Measurements from ENCODE around the gene FOXO6.

Gene FOXO6

DNA sequence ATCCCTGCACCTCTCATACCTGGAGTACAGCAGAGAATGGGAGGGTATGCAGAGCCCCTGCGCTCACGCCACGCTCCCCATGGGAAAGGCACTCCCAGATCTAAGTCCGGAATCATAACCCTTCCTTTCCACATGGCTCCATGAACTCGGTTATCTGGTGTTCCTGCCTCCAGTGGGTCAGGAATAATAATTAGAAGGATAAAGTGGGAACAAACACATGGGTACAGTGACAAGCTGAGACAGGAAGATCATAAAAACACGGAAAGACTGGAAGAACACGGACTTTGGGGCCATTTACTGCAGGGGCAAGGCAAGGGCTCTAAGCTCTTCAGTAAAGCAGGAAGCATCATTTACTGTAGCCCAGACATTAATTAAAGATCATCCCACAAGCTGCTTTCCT, 48.6 kb downstream of the FOXO6 start:
- no peak for DNase-seq (ENCODE audit: low spot score)

DNA sequence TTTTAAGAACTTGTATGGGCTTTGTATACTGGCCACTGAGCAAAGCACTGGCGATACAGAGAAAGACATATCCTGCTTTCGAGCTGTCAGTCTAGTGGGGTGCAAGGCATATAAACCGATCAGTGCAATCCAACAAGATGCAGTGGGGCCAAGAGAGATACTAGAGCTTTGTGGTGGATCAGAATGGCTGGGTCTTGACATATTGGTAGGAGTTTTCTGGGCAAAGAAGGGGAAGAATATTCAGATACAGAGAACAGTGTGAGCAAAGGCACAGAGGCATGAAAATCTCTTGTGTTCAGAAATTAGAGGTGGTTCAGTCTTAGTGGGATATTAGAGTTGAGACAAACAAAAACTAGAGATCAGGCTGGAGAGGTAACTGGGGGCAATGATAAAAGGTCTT, 49.2 kb downstream of the FOXO6 start:
- no peak for DNase-seq (ENCODE audit: low spot score)

- no peak for DNase-seq (ENCODE audit: low spot score)
Measured at GRCh38 chr1:41411229-41411628, 50.0 kb downstream of the FOXO6 start.

DNA sequence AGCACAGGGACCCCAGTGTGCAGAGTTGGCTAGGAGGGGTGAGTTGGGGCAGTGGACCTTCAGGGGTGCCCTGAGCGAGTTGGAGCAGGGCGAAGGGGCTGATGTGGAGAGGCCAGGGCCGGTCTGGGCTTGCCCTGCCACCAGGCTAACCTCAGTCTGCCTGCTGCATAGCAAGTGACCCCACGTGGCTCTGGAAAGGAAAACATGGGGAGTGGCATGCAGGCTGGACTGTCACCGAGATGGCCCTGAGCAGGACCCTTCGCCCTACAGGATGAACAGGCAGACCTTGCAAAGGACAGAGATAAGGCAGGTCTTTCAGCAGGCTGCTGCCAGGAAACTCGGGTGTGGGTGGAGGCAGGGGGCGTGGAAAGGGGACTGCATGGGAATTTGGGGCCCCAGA, 51.5 kb downstream of the FOXO6 start:
- DNase-seq (ENCODE audit: low spot score): no peak

GRCh38 chr1:41413748-41414281, 52.6 kb downstream of the FOXO6 start:
- DNase-seq (ENCODE audit: low spot score): no peak

DNA sequence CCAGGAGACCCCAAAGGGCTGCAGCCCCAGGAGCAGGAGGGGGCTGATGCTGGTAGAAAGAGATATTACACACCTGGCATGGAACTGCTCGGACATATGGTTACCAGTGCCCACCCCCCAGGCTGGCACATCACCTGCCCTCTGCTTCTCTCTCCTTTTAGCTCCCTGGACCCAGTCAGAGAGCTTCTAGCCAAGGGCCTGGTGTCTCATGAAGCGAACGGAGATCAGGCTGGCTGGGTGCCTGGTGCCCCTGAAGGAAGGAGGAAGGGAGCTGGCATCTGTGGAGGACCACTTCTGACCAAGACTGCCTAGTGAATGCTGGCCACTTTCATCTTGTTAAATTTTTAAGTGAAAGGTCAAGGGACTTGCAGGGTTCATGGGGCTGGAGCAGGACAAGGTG, 53.1 kb downstream of the FOXO6 start:
- DNase-seq (ENCODE audit: low spot score): no peak

DNA sequence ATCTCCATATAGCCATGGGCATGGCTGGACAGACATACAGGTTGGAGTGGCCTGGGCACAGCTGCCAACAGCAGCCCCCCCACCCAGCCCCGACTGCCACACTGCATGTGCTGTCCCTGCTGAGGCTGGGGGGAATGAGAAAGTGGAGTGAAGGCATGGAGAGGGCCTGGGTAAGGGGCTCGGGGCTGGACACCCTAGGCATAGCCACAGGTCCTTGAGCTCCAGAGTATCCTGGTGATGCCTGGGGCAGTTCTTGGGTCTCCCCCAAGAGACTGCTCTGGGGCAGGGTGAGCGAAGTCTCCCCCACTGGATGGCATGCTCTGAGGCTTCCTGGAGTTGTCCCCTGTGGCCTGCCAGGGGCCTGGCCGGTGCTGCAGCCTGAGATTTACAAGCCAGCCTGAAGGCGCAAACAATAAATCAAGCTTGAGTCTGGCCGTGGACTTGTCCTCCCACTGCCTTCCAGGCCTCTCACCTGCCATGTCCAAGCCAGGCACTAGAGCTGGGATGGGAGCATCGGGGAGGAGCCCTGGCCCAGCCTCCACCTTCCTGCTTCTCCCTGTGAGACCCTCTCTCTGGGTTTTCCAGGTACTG, 53.6 kb downstream of the FOXO6 start:
- no peak for DNase-seq (ENCODE audit: low spot score)

GRCh38 chr1:41416081-41416480, 54.8 kb downstream of the FOXO6 start:
- DNase-seq (ENCODE audit: low spot score): no peak

DNA sequence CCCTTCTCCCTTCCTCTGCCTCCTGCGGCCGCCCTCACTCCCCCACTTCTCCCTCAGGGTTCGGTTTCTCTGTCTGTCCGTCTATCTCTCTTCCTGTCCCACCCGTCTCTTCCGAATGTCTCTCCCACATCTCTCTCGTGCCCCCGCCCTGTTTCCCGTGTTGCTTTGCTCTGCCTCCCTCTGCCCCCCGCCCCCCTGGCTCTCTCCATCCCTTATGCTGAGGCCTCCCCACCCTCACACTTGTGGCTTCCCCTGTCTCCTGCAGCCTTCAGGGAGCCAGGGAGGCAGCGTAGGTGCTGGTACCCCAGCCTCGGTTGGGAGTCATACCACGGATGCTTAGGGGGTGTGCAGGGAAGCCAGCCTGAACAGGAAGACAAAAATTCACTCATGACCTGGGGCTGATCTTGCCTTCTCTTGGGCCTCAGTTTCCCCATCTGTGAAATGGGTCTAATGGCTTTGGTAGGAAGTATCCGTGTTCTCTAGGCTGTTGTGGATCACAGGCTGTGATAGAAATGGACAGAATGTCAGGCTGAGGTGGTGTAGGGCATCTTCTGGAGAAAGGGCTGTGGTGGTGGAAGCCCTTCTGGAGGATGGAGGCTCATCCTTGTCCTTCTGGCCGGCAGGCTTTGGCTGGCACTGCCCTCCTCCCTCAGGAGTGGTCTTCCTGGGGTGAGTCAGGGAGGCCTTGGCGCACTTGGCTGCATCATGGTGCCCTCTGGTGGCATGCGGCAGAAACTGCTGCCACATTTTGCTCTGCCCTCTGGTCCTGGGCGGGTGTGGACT, 55.5 kb downstream of the FOXO6 start:
- peak; percentile 89 for DNase-seq (ENCODE audit: low spot score)

GRCh38 chr1:41417335-41417682, 56.1 kb downstream of the FOXO6 start:
- no peak for DNase-seq (ENCODE audit: low spot score)

DNA sequence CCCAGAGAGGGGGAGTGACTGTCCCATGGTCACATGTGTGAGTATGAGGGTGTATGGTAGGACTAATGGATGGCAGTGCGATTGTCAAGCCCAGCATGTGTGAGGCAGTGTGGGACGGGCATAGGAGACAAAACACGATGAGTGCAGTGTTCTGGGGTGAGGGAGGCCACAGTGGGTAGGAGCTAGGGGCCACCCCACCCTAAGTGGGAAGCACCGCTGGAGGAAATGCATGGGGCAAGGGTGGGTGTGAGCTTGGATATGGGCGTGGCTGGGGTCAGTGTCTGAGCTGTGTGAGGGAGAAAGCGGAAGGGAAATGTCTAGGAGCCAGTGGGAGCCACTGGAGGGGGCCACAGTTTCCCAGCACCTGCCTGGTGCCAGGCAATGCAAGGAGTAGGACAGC, 56.5 kb downstream of the FOXO6 start:
- no peak for DNase-seq (ENCODE audit: low spot score)

DNA sequence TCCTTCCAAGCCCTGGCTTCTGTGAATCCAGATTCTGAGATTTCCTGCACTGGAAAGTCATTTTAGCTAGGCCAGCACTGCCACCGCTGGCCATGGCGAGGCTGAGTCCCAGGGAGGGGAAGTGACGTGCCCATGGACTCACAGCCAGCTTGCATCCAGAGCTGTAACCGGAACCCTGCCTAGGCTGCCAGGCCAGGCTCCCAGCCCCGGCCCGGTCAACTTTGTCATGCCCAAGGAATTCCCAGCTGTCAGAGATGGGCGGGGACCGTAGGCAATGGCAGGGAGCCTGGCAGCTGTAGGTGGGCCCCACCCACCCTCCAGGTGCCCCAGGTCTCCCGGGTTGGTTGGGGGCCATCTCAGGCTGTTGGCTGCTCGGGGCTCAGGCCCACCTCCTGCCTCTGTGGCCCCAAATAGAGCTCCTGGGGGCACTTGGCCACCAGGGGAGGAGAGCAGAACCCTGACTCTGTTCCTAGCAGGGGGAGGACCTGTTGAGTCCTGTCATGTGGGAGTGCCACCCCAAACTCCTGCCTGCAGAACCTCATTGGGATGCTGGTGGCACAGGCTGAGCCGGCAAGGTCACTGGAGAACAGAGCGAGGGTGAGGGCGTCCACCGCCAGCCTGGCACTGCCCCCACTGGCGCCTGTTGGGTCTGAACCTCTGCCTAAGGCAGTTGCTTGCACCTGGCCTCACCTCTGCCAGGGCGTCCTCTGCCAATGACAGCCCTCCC, 57.8 kb downstream of the FOXO6 start:
- no peak for DNase-seq (ENCODE audit: low spot score)

DNA sequence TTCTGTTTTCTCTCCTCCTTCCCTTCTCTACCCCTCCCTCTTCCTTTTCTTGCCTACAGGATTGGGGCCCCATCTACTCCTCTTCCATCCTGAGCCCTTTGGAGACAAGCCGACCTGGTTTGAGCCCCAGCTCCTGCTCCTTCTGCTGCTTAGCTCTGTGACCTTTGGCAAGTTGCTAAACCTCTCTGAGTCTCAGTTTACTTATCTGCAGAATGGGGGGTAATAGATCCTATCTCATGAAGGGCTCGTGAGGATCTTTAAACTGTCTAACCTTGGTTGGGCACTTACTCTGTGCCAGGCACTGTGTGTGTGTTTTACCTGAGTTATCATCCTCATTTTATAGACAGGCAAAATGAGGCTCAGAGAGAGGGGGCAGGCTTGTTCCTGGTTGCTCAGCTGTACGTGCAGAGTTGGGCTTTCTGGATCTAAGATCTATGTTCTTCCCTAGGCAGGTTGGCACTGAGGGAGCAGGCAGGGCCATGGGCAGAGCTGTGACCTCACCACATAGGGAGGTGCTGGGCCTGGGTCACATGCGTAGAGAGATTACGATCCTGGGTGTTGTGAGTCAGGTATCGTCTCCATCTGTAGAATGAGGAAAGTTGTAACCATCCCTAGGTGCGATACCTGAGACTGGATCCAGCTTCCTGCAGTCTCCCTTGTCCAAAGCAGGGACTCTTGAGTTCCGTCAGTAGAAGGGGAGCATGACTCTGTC, 58.5 kb downstream of the FOXO6 start:
- DNase-seq (ENCODE audit: low spot score): no peak

DNA sequence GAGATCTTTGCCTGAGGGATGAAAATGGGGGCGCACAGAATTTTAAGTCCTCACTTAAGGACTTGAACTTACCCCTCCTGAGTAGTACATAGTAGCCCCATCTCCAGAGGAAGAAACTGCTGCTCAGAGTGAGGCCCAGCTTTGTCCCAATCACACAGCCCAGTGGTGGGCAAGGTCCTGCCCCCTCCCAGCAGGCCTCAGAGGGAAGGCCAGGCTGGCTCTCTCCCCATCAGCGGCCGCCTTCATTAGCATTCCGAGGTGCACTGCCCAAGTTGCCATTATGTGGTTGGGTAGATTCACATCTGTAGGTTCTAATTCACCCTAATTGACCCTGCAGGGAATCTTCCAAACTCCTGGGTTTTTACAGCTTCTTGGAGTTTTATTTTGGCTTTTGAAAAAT, 59.1 kb downstream of the FOXO6 start:
- no peak for DNase-seq (ENCODE audit: low spot score)

- no peak for DNase-seq (ENCODE audit: low spot score)
Measured at GRCh38 chr1:41420860-41421259, 59.6 kb downstream of the FOXO6 start.

GRCh38 chr1:41422306-41422705, 61.1 kb downstream of the FOXO6 start:
- DNase-seq (ENCODE audit: low spot score): no peak

GRCh38 chr1:41423511-41424191, 62.4 kb downstream of the FOXO6 start:
- peak; percentile 53 for DNase-seq (ENCODE audit: low spot score)

- no peak for DNase-seq (ENCODE audit: low spot score)
Measured at GRCh38 chr1:41424581-41425118, 63.4 kb downstream of the FOXO6 start.

DNA sequence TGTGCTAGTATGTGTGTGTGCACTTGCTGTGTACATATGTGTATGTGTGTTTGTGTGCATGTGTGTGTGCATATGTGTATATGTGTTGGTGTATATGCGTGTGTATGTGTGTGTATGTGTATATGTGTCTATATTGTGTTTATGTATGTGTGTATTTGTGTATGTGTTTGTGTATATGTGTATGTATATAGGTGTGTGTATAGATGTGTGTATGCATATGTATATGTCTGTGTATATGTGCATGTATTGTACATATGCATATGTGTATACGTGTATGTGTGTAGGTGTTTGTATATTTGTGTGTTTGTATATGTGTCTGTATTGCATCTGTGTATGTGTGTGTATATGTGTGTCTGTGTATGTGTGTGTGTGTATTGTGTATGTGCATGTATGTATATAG, 64.1 kb downstream of the FOXO6 start:
- DNase-seq (ENCODE audit: low spot score): no peak

DNA sequence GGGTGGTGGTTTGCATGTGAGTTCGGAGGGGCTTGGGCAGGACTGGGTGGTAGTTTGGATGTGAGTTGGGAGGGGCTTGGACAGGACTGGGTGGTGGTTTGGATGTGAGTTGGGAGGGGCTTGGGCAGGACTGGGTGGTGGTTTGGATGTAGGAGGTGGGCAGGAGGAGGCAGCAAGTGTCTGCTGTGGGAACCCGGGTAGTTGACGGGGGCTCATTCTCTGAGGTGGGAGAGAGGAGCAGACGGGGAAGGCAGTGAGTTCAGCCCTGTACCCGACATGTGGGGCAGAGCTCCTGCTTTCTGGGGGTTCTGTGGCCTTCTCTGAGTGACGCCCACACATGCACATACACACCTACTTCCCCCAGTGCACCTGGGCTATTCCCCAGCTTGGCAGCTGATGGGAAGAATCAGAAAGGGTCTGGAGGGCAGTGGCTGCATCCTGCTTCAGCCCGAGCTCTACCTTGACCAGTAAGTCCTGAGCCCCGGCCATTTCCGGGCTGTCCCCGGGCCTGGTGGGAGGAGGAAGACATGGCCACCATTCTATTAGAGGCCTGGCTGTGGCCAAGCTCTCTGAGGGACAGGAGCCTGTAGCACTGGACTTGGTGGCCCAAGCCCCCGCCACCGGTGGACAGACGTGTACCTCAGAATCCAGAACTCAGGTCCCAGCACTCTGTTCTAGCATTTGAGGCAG, 65.1 kb downstream of the FOXO6 start:
- no peak for DNase-seq (ENCODE audit: low spot score)
